ENCODE results near the gene BPIFB1. TPM values are rescaled to one million over a fixed set of nuclear protein-coding genes. Genes with fewer than 3 reads are reported as not detected.

Gene BPIFB1
- total RNA-seq, 1 experiment from 2014 or later = not detected

- no peak for TF ChIP-seq JAZF1 (CRISPR knock-in tag; IDR thresholded peaks at IDR 0.05)
- TF ChIP-seq, protein P1, sequence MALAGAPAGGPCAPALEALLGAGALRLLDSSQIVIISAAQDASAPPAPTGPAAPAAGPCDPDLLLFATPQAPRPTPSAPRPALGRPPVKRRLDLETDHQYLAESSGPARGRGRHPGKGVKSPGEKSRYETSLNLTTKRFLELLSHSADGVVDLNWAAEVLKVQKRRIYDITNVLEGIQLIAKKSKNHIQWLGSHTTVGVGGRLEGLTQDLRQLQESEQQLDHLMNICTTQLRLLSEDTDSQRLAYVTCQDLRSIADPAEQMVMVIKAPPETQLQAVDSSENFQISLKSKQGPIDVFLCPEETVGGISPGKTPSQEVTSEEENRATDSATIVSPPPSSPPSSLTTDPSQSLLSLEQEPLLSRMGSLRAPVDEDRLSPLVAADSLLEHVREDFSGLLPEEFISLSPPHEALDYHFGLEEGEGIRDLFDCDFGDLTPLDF (CRISPR knock-in tag; IDR thresholded peaks at IDR 0.05) = no peak
- TF ChIP-seq EMX1 (CRISPR knock-in tag; IDR thresholded peaks at IDR 0.05) = no peak
- no peak for TF ChIP-seq RELA (CRISPR knock-in tag; IDR thresholded peaks at IDR 0.05; ENCODE audit: borderline replicate concordance)
- TF ChIP-seq, protein P2, sequence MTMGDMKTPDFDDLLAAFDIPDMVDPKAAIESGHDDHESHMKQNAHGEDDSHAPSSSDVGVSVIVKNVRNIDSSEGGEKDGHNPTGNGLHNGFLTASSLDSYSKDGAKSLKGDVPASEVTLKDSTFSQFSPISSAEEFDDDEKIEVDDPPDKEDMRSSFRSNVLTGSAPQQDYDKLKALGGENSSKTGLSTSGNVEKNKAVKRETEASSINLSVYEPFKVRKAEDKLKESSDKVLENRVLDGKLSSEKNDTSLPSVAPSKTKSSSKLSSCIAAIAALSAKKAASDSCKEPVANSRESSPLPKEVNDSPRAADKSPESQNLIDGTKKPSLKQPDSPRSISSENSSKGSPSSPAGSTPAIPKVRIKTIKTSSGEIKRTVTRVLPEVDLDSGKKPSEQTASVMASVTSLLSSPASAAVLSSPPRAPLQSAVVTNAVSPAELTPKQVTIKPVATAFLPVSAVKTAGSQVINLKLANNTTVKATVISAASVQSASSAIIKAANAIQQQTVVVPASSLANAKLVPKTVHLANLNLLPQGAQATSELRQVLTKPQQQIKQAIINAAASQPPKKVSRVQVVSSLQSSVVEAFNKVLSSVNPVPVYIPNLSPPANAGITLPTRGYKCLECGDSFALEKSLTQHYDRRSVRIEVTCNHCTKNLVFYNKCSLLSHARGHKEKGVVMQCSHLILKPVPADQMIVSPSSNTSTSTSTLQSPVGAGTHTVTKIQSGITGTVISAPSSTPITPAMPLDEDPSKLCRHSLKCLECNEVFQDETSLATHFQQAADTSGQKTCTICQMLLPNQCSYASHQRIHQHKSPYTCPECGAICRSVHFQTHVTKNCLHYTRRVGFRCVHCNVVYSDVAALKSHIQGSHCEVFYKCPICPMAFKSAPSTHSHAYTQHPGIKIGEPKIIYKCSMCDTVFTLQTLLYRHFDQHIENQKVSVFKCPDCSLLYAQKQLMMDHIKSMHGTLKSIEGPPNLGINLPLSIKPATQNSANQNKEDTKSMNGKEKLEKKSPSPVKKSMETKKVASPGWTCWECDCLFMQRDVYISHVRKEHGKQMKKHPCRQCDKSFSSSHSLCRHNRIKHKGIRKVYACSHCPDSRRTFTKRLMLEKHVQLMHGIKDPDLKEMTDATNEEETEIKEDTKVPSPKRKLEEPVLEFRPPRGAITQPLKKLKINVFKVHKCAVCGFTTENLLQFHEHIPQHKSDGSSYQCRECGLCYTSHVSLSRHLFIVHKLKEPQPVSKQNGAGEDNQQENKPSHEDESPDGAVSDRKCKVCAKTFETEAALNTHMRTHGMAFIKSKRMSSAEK (CRISPR knock-in tag; IDR thresholded peaks at IDR 0.05; ENCODE audit: borderline replicate concordance) = no peak
- no peak for TF ChIP-seq ZNF396 (CRISPR knock-in tag; IDR thresholded peaks at IDR 0.05; ENCODE audit: borderline replicate concordance)
- TF ChIP-seq NR1H2 (CRISPR knock-in tag; IDR thresholded peaks at IDR 0.05) = no peak
- TF ChIP-seq, protein P3, sequence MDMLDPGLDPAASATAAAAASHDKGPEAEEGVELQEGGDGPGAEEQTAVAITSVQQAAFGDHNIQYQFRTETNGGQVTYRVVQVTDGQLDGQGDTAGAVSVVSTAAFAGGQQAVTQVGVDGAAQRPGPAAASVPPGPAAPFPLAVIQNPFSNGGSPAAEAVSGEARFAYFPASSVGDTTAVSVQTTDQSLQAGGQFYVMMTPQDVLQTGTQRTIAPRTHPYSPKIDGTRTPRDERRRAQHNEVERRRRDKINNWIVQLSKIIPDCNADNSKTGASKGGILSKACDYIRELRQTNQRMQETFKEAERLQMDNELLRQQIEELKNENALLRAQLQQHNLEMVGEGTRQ (CRISPR knock-in tag; IDR thresholded peaks at IDR 0.05) = no peak
- TF ChIP-seq TP53 (CRISPR knock-in tag; IDR thresholded peaks at IDR 0.05) = no peak
- TF ChIP-seq PRRX2 (CRISPR knock-in tag; IDR thresholded peaks at IDR 0.05) = no peak
- no peak for TF ChIP-seq TEAD1 (CRISPR knock-in tag; IDR thresholded peaks at IDR 0.05)
- no peak for TF ChIP-seq NFE2L1 (CRISPR knock-in tag; IDR thresholded peaks at IDR 0.05)
- no peak for TF ChIP-seq FOXJ3 (CRISPR knock-in tag; IDR thresholded peaks at IDR 0.05; ENCODE audit: borderline replicate concordance)
- no peak for TF ChIP-seq JUN (CRISPR knock-in tag; IDR thresholded peaks at IDR 0.05)
- H3K27ac Mint-ChIP-seq = no peak overlapping the region
- ChIA-PET CTCF (interaction anchor here (0.9 to 1.7 kb wide), 2 partner anchors 10 to 19 kb away, joined by 4 to 5 read pairs; no protein-coding TSS in a partner anchor), POLR2A (no interaction called here)
- H3K4me3 Mint-ChIP-seq = no peak overlapping the region
- no peaks in the 10 kb centered on the region for H3K36me3 Mint-ChIP-seq
- no peaks in the 10 kb centered on the region for H3K9me3 Mint-ChIP-seq
- no peaks in the 10 kb centered on the region for H3K27me3 Mint-ChIP-seq (ENCODE audit: low read depth)
- ATAC-seq = no peak
- DNase-seq (ENCODE audit: low spot score) = no peak
- peaks cover 15% of the 10 kb centered on the region for H3K4me1 Mint-ChIP-seq
Measured at GRCh38 chr20:33281550-33282146, 1.4 kb upstream of the BPIFB1 start.

GRCh38 chr20:33282196-33282934, 649 bp upstream of the BPIFB1 start:
- no peaks in the 10 kb centered on the region for H3K9me3 Mint-ChIP-seq
- H3K4me3 Mint-ChIP-seq = no peak overlapping the region
- no peak overlapping the region for H3K27ac Mint-ChIP-seq
- H3K27me3 Mint-ChIP-seq (ENCODE audit: low read depth) = no peaks in the 10 kb centered on the region; the same call in 1 of the 2 replicates
- H3K4me1 Mint-ChIP-seq = peaks cover 14% of the 10 kb centered on the region
- TF ChIP-seq HMGA2 (CRISPR knock-in tag; IDR thresholded peaks at IDR 0.05) = no peak
- TF ChIP-seq CBFB (CRISPR knock-in tag; IDR thresholded peaks at IDR 0.05; ENCODE audit: low read depth) = no peak
- TF ChIP-seq FOXP4 (CRISPR knock-in tag; IDR thresholded peaks at IDR 0.05) = no peak
- no peak for TF ChIP-seq USF1 (CRISPR knock-in tag; IDR thresholded peaks at IDR 0.05)
- no peak for TF ChIP-seq ZNF232 (CRISPR knock-in tag; IDR thresholded peaks at IDR 0.05)
- TF ChIP-seq ZNF423 (CRISPR knock-in tag; IDR thresholded peaks at IDR 0.05) = no peak
- no peak for TF ChIP-seq JUN (CRISPR knock-in tag; IDR thresholded peaks at IDR 0.05)
- H3K36me3 Mint-ChIP-seq = no peaks in the 10 kb centered on the region
- ChIA-PET CTCF (interaction anchor here (0.8 to 1.7 kb wide), 2 partner anchors 10 to 20 kb away, joined by 5 read pairs; no protein-coding TSS in a partner anchor), POLR2A (no interaction called here)
- DNase-seq (ENCODE audit: low spot score) = no peak
- ATAC-seq = no peak
